ENCODE data around the gene CAPZA1. TPM values are rescaled to one million over a fixed set of nuclear protein-coding genes. Genes with fewer than 3 reads are reported as not detected.

Gene CAPZA1
- total RNA-seq, 1 experiment from 2014 or later: 97.5 TPM

- TF ChIP-seq PRDM15 (CRISPR knock-in tag; IDR thresholded peaks at IDR 0.05): no peak
- TF ChIP-seq MYBL2 (CRISPR knock-in tag; IDR thresholded peaks at IDR 0.05): no peak
- no peak for TF ChIP-seq RORB (CRISPR knock-in tag; IDR thresholded peaks at IDR 0.05)
- TF ChIP-seq CREM (CRISPR knock-in tag; IDR thresholded peaks at IDR 0.05): no peak
- no peak for TF ChIP-seq TP53 (CRISPR knock-in tag; IDR thresholded peaks at IDR 0.05)
- TF ChIP-seq FOXJ3 (CRISPR knock-in tag; IDR thresholded peaks at IDR 0.05; ENCODE audit: borderline replicate concordance): no peak
Observed at GRCh38 chr1:112689196-112689841, 69.7 kb downstream of the CAPZA1 start (continued).

- POLR2A ChIA-PET: interaction anchor here (1.0 to 1.2 kb wide), 2 partner anchors 15 kb away, joined by 4 read pairs; partner anchors contain the start of gene MOV10
- CTCF ChIA-PET: interaction anchor here (0.6 to 1.3 kb wide), 3 partner anchors 15 to 69 kb away, joined by 3 to 4 read pairs (median 3); no protein-coding TSS in a partner anchor
- no peaks in the 10 kb centered on the region for H3K27me3 Mint-ChIP-seq (ENCODE audit: low read depth)
- H3K9me3 Mint-ChIP-seq: no peaks in the 10 kb centered on the region
- TF ChIP-seq CBFB (CRISPR knock-in tag; IDR thresholded peaks at IDR 0.05; ENCODE audit: low read depth): no peak
- peaks cover 32% of the 10 kb centered on the region for H3K36me3 Mint-ChIP-seq
- ATAC-seq (peak; percentile 22; the same call in 1 of the 2 replicates), DNase-seq (ENCODE audit: low spot score) (no peak)
- no peak overlapping the region for H3K27ac Mint-ChIP-seq
- peaks cover 14% of the 10 kb centered on the region for H3K4me1 Mint-ChIP-seq
- no peak overlapping the region for H3K4me3 Mint-ChIP-seq
Observed at GRCh38 chr1:112689842-112690237, 70.2 kb downstream of the CAPZA1 start.

- Mint-ChIP-seq H3K4me3 (no peak overlapping the region), H3K4me1 (peaks cover 4% of the 10 kb centered on the region; the same call in 1 of the 2 replicates), H3K9me3 (no peaks in the 10 kb centered on the region), H3K27ac (no peak overlapping the region), H3K36me3 (peaks cover 47% of the 10 kb centered on the region), H3K27me3 (ENCODE audit: low read depth) (no peaks in the 10 kb centered on the region)
- POLR2A ChIA-PET: no interaction called here
- CTCF ChIA-PET: no interaction called here
- no peak for TF ChIP-seq ZNF232 (CRISPR knock-in tag; IDR thresholded peaks at IDR 0.05)
- no peak for TF ChIP-seq ELF4 (CRISPR knock-in tag; IDR thresholded peaks at IDR 0.05; ENCODE audit: low read depth)
- no peak for TF ChIP-seq CTCF (IDR thresholded peaks at IDR 0.05)
- no peak for TF ChIP-seq E2F4 (CRISPR knock-in tag; IDR thresholded peaks at IDR 0.05; ENCODE audit: borderline replicate concordance, low read depth)
- ATAC-seq (no peak), DNase-seq (ENCODE audit: low spot score) (no peak)
Observed at GRCh38 chr1:112692681-112693080, 73.0 kb downstream of the CAPZA1 start.

GRCh38 chr1:112693821-112694220 is 74.2 kb downstream of the CAPZA1 start:
- no peak overlapping the region for H3K4me3 Mint-ChIP-seq
- no peak for TF ChIP-seq MAX (CRISPR knock-in tag; IDR thresholded peaks at IDR 0.05)
- POLR2A ChIA-PET: interaction anchor here (0.6 kb wide), 1 partner anchor 10 kb away, joined by 3 read pairs; no protein-coding TSS in a partner anchor
- DNase-seq (ENCODE audit: low spot score): no peak
- CTCF ChIA-PET: interaction anchor here (0.6 to 1.0 kb wide), 2 partner anchors 11 to 13 kb away, joined by 3 to 4 read pairs; partner anchors contain the start of gene RHOC
- no peak for ATAC-seq
- H3K27me3 Mint-ChIP-seq (ENCODE audit: low read depth): no peaks in the 10 kb centered on the region; the same call in 1 of the 2 replicates
- H3K27ac Mint-ChIP-seq: no peak overlapping the region
- H3K4me1 Mint-ChIP-seq: peaks cover 15% of the 10 kb centered on the region
- H3K9me3 Mint-ChIP-seq: no peaks in the 10 kb centered on the region
- H3K36me3 Mint-ChIP-seq: peaks cover 57% of the 10 kb centered on the region
